Neutrophil (primary cell): Measurements from ENCODE around the gene TADA2A.
A peak's percentile ranks its signal among the peaks of the same experiment; 100 is the strongest.

ENCODE experiments used
- H3K27ac ChIP-seq: fragments of 200-600 bp; sonication (generic); 2 replicates; pipeline ENCODE4 v1.5.1; 2016; ENCODE audit warnings: mild to moderate bottlenecking, moderate library complexity
- H3K27me3 ChIP-seq: fragments of 200-600 bp; sonication (generic); 2 replicates; pipeline ENCODE4 v1.6.0; 2016; ENCODE audit warnings: mild to moderate bottlenecking
- H3K36me3 ChIP-seq: fragments of 200-600 bp; sonication (generic); 2 replicates; pipeline ENCODE4 v1.5.1; 2017
- H3K4me1 ChIP-seq, 2 experiments: fragments of 200-600 bp in 1 of 2; sonication (generic) in 1 of 2; 1 replicate in 1 of 2; 2 replicates in 1 of 2; pipeline versions ENCODE4 v1.5.1 to v1.6.1; 2013 to 2016; ENCODE audit warnings: low read depth in 1 of 2, low read length in 1 of 2, mild to moderate bottlenecking in 1 of 2, moderate library complexity in 1 of 2; ENCODE audit not compliant: control insufficient read depth in 1 of 2, insufficient read depth in 1 of 2
- H3K4me3 ChIP-seq, 2 experiments: fragments of 200-600 bp in 1 of 2; sonication (generic) in 1 of 2; 1 replicate in 1 of 2; 2 replicates in 1 of 2; pipeline ENCODE4 v1.5.1; 2013 to 2016; ENCODE audit warnings: low read depth in 1 of 2, low read length in 1 of 2, mild to moderate bottlenecking in 1 of 2, moderate library complexity in 1 of 2
- H3K9me3 ChIP-seq: fragments of 200-600 bp; sonication (generic); 2 replicates; pipeline ENCODE4 v1.5.1; 2016
- CTCF ChIP-seq: fragments of 200-600 bp; sonication (generic); IDR thresholded peaks from 2 replicates; pipeline ENCODE4 v1.5.1; 2016; ENCODE audit warnings: antibody characterized with exemption

The TADA2A gene

GRCh38 chr17:37489197-37490001, 82.7 kb downstream of the TADA2A start, which contains the start of gene DUSP14:
DUSP14 (plus strand) TSS chr17:37489891; CDS start chr17:37512273, 22,382 bp downstream.
- H3K36me3 ChIP-seq: no peaks in the 10 kb centered on the region
- TF ChIP-seq CTCF: no peak

GRCh38 chr17:37490022-37490587, 83.4 kb downstream of the TADA2A start:
- peaks cover 69% of the 10 kb centered on the region for H3K27me3 ChIP-seq

More at GRCh38 chr17:37489197-37490001, 82.7 kb downstream of the TADA2A start, which contains the start of gene DUSP14:
- Histone ChIP-seq H3K9me3 (no peaks in the 10 kb centered on the region), H3K4me3 (peak within 1 kb of the TSS; percentile 40 to 59), H3K27me3 (peaks cover 69% of the 10 kb centered on the region), H3K4me1 (peaks cover 22% of the 10 kb centered on the region in 2 experiments), H3K27ac (no peak within 1 kb of the TSS)

GRCh38 chr17:37490638-37491614, 84.2 kb downstream of the TADA2A start:
- Histone ChIP-seq H3K9me3 (no peaks in the 10 kb centered on the region), H3K27me3 (peaks cover 69% of the 10 kb centered on the region), H3K36me3 (no peaks in the 10 kb centered on the region), H3K27ac (no peak overlapping the region), H3K4me1 (peaks cover 22% of the 10 kb centered on the region in 2 experiments), H3K4me3 (no peak overlapping the region)
- no peak for TF ChIP-seq CTCF

More at GRCh38 chr17:37490022-37490587, 83.4 kb downstream of the TADA2A start:
- peaks cover 22% of the 10 kb centered on the region in 2 experiments for H3K4me1 ChIP-seq
- H3K27ac ChIP-seq: no peak overlapping the region
- H3K4me3 ChIP-seq: peak overlapping the region in 1 of 2 experiments; percentile 10
- H3K36me3 ChIP-seq: no peaks in the 10 kb centered on the region
- TF ChIP-seq CTCF: no peak
- H3K9me3 ChIP-seq: no peaks in the 10 kb centered on the region

GRCh38 chr17:37492167-37492566, 85.5 kb downstream of the TADA2A start:
- no peak overlapping the region for H3K27ac ChIP-seq

More at GRCh38 chr17:37492167-37492566, 85.5 kb downstream of the TADA2A start:
- Histone ChIP-seq H3K36me3 (no peaks in the 10 kb centered on the region), H3K4me1 (peaks cover 22% of the 10 kb centered on the region in 2 experiments), H3K27me3 (peaks cover 56% of the 10 kb centered on the region), H3K9me3 (no peaks in the 10 kb centered on the region), H3K4me3 (no peak overlapping the region)
- TF ChIP-seq CTCF: no peak
